ENCODE data around the gene TLDC2. TPM values are rescaled to one million over a fixed set of nuclear protein-coding genes. Genes with fewer than 3 reads are reported as not detected.
"Not testable (repeated sequence)": the region's sequence is repeated elsewhere in the genome, so short reads cannot be mapped to it uniquely, and the experiment has no call there.

Gene TLDC2
- total RNA-seq, 4 donors from 2014 or later, result not detected

DNA sequence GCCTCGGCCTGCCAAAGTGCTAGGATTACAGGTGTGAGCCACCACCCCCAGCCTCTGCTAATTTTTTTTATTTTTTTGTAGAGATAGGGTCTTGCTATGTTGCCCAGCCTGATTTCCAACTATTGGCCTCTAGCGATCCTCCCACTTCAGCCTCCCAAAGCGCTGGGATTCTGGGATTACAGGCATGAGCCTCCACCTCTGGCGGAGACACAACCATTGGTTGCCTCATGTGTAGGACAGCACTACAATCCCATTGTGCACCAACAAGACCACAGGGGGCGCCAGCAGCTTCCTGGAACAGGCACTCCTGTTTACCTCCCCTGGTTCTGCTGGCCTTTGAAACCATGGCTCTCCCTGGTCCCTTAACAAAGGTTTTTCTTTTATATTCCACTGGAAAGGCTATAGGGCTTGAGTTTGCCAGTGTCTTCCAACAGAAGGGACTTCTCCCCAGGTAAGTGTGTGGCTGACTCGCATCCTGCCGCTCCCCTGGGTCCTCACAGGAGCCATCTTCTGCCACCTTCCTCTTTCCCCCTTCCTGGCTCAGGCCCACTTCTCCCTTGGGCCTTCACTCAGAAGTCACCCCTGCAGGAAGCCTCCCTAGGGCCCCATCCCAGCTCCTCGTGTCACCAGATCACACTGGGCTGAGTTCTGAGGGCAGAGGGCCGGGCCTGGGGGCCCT lies 39.2 kb upstream of the TLDC2 start:
- DNase-seq (ENCODE audit: low spot score in 2 of 2), result no peak
- H3K4me1 ChIP-seq, result peaks cover 47% of the 10 kb centered on the region
- 85% methylated on average over 9 of the region's 9 CpGs for WGBS
- H3K27ac ChIP-seq, result peak overlapping the region; percentile 2
- H3K4me3 ChIP-seq, result no peak overlapping the region
- no peaks in the 10 kb centered on the region for H3K9me3 ChIP-seq
- peaks cover 10% of the 10 kb centered on the region for H3K36me3 ChIP-seq
- H3K27me3 ChIP-seq, result no peaks in the 10 kb centered on the region
- TF ChIP-seq, protein P1, sequence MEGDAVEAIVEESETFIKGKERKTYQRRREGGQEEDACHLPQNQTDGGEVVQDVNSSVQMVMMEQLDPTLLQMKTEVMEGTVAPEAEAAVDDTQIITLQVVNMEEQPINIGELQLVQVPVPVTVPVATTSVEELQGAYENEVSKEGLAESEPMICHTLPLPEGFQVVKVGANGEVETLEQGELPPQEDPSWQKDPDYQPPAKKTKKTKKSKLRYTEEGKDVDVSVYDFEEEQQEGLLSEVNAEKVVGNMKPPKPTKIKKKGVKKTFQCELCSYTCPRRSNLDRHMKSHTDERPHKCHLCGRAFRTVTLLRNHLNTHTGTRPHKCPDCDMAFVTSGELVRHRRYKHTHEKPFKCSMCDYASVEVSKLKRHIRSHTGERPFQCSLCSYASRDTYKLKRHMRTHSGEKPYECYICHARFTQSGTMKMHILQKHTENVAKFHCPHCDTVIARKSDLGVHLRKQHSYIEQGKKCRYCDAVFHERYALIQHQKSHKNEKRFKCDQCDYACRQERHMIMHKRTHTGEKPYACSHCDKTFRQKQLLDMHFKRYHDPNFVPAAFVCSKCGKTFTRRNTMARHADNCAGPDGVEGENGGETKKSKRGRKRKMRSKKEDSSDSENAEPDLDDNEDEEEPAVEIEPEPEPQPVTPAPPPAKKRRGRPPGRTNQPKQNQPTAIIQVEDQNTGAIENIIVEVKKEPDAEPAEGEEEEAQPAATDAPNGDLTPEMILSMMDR (IDR thresholded peaks at IDR 0.05), result peak in 1 of 2 donors; percentile 22
- TF ChIP-seq POLR2AphosphoS5 (IDR thresholded peaks at IDR 0.05), result no peak

GRCh38 chr20:36838376-36838775 lies 37.6 kb upstream of the TLDC2 start:
- not testable (repeated sequence) for H3K27me3 ChIP-seq; DNase-seq (ENCODE audit: low spot score in 2 of 2); H3K27ac ChIP-seq; H3K9me3 ChIP-seq; H3K4me3 ChIP-seq
- H3K4me1 ChIP-seq, result peaks cover 46% of the 10 kb centered on the region
- WGBS, result 93% methylated on average over 3 of the region's 3 CpGs
- H3K36me3 ChIP-seq, result peaks cover 10% of the 10 kb centered on the region

DNA sequence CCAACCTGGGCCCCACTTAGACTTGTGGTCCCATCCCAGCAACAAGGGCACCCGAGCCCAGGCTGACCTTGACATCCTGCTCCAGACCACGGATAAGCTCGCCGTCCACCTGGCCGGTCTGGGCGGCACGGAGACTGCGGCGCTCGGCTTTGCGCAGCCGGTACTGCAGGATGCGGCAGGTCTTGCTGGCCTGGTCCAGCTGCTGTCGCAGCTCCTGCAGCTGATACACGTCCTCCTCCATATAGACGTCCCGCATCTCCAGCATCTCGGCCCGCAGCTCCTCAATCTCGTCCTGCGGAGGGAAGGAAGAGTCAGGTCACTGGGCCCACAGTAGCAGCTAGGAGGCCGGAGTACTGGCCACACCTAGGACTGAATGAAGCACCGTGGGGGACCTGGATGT lies 36.8 kb upstream of the TLDC2 start:
- no peak for DNase-seq (ENCODE audit: low spot score in 2 of 2)
- 95% methylated on average over 23 of the region's 23 CpGs for WGBS
- Histone ChIP-seq H3K27ac (no peak overlapping the region), H3K36me3 (peaks cover 10% of the 10 kb centered on the region), H3K4me3 (no peak overlapping the region), H3K9me3 (no peaks in the 10 kb centered on the region), H3K27me3 (no peaks in the 10 kb centered on the region), H3K4me1 (peaks cover 49% of the 10 kb centered on the region)
- TF ChIP-seq EP300 (IDR thresholded peaks at IDR 0.05) (no peak), POLR2A (IDR thresholded peaks at IDR 0.05) (no peak), POLR2AphosphoS5 (IDR thresholded peaks at IDR 0.05) (no peak)
- TF ChIP-seq, protein P1 (IDR thresholded peaks at IDR 0.05), result no peak

DNA sequence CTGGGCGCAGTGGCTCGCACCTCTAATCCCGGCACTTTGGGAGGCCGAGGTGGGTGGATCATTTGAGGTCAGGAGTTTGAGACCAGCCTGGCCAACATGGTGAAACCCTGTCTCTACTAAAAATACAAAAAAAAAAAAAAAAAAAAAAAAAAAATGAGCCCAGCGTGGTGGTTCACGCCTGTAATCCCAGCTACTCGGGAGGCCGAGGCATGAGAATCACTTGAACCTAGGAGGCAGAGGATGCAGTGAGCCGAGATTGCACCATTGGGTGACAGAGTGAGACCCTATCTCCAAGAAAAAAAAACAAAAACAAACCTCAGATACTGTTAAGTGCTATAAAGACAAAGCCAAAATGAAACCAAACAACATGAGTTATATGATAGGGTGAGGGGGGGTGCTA lies 34.9 kb upstream of the TLDC2 start:
- DNase-seq (ENCODE audit: low spot score in 2 of 2); H3K27me3 ChIP-seq; H3K9me3 ChIP-seq; H3K4me3 ChIP-seq: not testable (repeated sequence)
- H3K36me3 ChIP-seq, result peaks cover 10% of the 10 kb centered on the region
- H3K27ac ChIP-seq, result peak overlapping the region; percentile 75
- H3K4me1 ChIP-seq, result peaks cover 46% of the 10 kb centered on the region
- WGBS, result 95% methylated on average over 9 of the region's 9 CpGs

- Histone ChIP-seq H3K27ac (peak overlapping the region; percentile 83), H3K4me1 (peaks cover 66% of the 10 kb centered on the region), H3K9me3 (no peaks in the 10 kb centered on the region), H3K36me3 (no peaks in the 10 kb centered on the region), H3K27me3 (no peaks in the 10 kb centered on the region), H3K4me3 (no peak overlapping the region)
- TF ChIP-seq EP300 (IDR thresholded peaks at IDR 0.05), result no peak
- DNase-seq (ENCODE audit: low spot score in 2 of 2), result no peak
- 60% methylated on average over 4 of the region's 10 CpGs for WGBS
Observed at GRCh38 chr20:36845288-36845971, 30.5 kb upstream of the TLDC2 start.

DNA sequence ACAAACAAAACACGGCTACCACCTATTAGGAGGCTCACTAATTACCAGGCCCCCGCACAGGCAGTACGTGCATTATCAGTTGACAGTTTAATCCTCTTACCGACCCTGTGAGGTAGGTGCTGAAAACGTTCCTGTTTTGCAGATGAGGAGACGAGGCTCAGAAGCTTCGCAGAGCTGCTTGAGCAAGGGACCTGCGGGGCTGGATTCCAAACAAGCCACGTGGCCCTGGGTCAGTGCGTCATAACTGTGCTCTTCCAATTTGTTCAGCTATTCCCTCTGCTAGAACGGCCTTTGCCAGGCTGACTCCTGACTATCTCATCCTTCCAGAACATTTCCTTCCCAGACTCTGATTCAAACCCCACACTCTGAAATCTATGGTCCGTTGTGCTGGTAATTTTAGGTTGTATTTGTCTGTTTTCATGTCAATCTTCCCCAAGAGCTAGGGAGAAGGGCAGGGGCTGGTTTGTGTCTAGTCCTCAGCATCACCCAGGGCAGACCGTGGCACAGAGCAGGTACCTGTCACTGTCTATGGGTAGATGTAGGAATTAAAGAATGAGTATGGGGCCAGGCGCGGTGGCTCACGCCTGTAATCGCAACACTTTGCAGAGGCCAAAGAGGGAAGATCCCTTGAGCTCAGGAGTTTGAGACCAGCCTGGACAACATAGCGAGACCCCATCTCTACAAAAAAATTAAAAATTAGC lies 28.8 kb upstream of the TLDC2 start:
- H3K9me3 ChIP-seq, result no peaks in the 10 kb centered on the region
- 63% methylated on average over 18 of the region's 18 CpGs for WGBS
- DNase-seq (ENCODE audit: low spot score in 2 of 2), result peak; percentile 89 to 90
- peaks cover 62% of the 10 kb centered on the region for H3K4me1 ChIP-seq
- no peaks in the 10 kb centered on the region for H3K36me3 ChIP-seq
- peak overlapping the region; percentile 83 for H3K27ac ChIP-seq
- H3K27me3 ChIP-seq, result no peaks in the 10 kb centered on the region
- peak; percentile 16 for TF ChIP-seq EP300 (IDR thresholded peaks at IDR 0.05)
- TF ChIP-seq POLR2A (IDR thresholded peaks at IDR 0.05), result no peak
- peak in 1 of 3 donors; percentile 61 for TF ChIP-seq POLR2AphosphoS5 (IDR thresholded peaks at IDR 0.05)
- no peak overlapping the region for H3K4me3 ChIP-seq

- no peak for DNase-seq (ENCODE audit: low spot score in 2 of 2)
- no peak overlapping the region for H3K4me3 ChIP-seq
- 71% methylated on average over 1 of the region's 1 CpG for WGBS
- H3K27ac ChIP-seq, result peak overlapping the region; percentile 83
- no peaks in the 10 kb centered on the region for H3K36me3 ChIP-seq
- peaks cover 62% of the 10 kb centered on the region for H3K4me1 ChIP-seq
- H3K9me3 ChIP-seq, result no peaks in the 10 kb centered on the region
- TF ChIP-seq POLR2AphosphoS5 (IDR thresholded peaks at IDR 0.05) (no peak), EP300 (IDR thresholded peaks at IDR 0.05) (no peak), POLR2A (IDR thresholded peaks at IDR 0.05) (no peak)
- TF ChIP-seq, protein P1 (IDR thresholded peaks at IDR 0.05), result no peak
- no peaks in the 10 kb centered on the region for H3K27me3 ChIP-seq
Observed at GRCh38 chr20:36847710-36848040, 28.3 kb upstream of the TLDC2 start.
